Measurements from ENCODE around the gene CFAP70. TPM values are rescaled to one million over a fixed set of nuclear protein-coding genes. Genes with fewer than 3 reads are reported as not detected.
A peak's percentile ranks its signal among the peaks of the same experiment; 100 is the strongest.

The CFAP70 gene
- total RNA-seq, 1 experiment from 2014 or later = 2.9 TPM

DNA sequence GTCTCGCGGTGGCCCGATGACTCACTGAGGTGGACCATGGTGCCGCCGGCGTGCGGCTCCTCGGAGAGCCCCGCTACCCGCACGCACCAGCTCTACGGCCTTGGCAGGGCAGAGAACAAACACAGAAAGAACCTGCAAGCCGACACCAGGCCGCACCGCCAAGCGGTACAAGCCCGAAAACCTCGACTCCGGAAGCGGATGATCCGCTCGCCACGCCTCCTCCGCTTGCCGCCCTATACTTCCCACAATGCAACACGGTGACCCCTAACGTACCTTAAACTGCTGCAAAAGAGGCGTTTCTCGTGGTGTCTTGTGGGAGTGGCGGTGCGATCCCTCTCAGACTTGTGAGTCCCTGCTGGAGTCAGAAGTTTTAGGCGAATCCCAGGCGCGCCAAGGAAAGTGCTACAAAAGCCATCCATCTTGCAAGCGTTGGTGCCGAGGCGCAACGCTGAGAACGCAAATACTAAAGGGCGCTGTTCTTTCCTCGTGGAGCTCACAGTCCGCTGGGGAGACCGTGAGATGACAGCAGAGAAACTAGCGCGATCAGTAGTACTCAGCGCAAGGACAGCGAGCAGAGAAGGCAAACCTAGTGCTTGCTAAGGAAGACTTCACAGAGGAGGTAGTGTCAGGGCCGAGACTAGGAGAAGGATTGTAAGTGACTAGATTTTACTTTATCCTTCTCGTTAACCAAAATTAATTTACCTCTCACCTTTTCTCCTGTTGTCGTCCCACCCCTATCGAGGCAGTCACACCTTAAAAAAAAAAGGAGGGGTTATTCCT lies 106.0 kb downstream of the CFAP70 start, which contains the start of gene MRPS16:
Gene MRPS16, minus strand, starts transcription at position 200 of the 780 bp plus-strand sequence. Its CDS starts 162 bp downstream, at position 38.
- Histone ChIP-seq H3K4me3 (replicated peaks in 1 of 2; ENCODE audit: low read depth in 1 of 2, low read length in 2 of 2) (peak within 1 kb of the TSS; percentile 83 to 100), H3K4me2 (ENCODE audit: low read length) (peak within 1 kb of the TSS; percentile 88), H3K9me2 (ENCODE audit: insufficient read depth) (no peaks in the 10 kb centered on the region), H3K9ac (ENCODE audit: low read length) (peak within 1 kb of the TSS; percentile 94), H3K79me2 (ENCODE audit: insufficient read depth, low read length) (peaks cover 60% of the 10 kb centered on the region), H3K27me3 (ENCODE audit: insufficient read depth, low read length) (no peaks in the 10 kb centered on the region), H3K4me1 (ENCODE audit: control insufficient read depth in 1 of 2, insufficient read depth in 2 of 2, low read length in 2 of 2) (peaks cover 17 to 39% of the 10 kb centered on the region in 2 experiments), H3K27ac (ENCODE audit: low read depth, low read length) (peak within 1 kb of the TSS; percentile 69), H3K9me3 (ENCODE audit: control insufficient read depth in 1 of 2, insufficient read depth in 1 of 2, low read depth in 1 of 2, low read length in 2 of 2) (no peaks in the 10 kb centered on the region), H3K36me3 (ENCODE audit: control insufficient read depth in 1 of 2, insufficient read depth in 2 of 2, low read length in 2 of 2) (peaks cover 2 to 17% of the 10 kb centered on the region in 2 experiments), H4K20me1 (ENCODE audit: insufficient read depth) (no peaks in the 10 kb centered on the region), H2AFZ (ENCODE audit: low read depth, low read length, poor library complexity, severe bottlenecking) (no peak within 1 kb of the TSS)
- peak; percentile 79 for ATAC-seq
- TSS peak; percentile 84 for BruUV-seq (replicated peaks)
- ChIA-PET CTCF (interaction anchor here (1.4 kb wide), 1 partner anchor 11 kb away, joined by 3 read pairs; no protein-coding TSS in a partner anchor), RAD21 (ENCODE audit: low non-redundant PET in 1 of 2, low total read pairs in 2 of 2, uncharacterized antibody in 2 of 2, unreplicated experiment in 2 of 2) (no interaction called here), POLR2A (interaction anchor here (0.6 to 3.5 kb wide), 4 partner anchors 9 to 30 kb away, joined by 3 to 16 read pairs (median 8); no protein-coding TSS in a partner anchor)
- intact Hi-C loops (cut with micrococcal nuclease) = no loop called here
- DNase-seq (ENCODE audit: low read depth, low spot score) = peak; percentile 93
- peak; percentile 97 for TF ChIP-seq SIN3A (IDR thresholded peaks at IDR 0.05; ENCODE audit: low read depth)
- TF ChIP-seq, protein P1, sequence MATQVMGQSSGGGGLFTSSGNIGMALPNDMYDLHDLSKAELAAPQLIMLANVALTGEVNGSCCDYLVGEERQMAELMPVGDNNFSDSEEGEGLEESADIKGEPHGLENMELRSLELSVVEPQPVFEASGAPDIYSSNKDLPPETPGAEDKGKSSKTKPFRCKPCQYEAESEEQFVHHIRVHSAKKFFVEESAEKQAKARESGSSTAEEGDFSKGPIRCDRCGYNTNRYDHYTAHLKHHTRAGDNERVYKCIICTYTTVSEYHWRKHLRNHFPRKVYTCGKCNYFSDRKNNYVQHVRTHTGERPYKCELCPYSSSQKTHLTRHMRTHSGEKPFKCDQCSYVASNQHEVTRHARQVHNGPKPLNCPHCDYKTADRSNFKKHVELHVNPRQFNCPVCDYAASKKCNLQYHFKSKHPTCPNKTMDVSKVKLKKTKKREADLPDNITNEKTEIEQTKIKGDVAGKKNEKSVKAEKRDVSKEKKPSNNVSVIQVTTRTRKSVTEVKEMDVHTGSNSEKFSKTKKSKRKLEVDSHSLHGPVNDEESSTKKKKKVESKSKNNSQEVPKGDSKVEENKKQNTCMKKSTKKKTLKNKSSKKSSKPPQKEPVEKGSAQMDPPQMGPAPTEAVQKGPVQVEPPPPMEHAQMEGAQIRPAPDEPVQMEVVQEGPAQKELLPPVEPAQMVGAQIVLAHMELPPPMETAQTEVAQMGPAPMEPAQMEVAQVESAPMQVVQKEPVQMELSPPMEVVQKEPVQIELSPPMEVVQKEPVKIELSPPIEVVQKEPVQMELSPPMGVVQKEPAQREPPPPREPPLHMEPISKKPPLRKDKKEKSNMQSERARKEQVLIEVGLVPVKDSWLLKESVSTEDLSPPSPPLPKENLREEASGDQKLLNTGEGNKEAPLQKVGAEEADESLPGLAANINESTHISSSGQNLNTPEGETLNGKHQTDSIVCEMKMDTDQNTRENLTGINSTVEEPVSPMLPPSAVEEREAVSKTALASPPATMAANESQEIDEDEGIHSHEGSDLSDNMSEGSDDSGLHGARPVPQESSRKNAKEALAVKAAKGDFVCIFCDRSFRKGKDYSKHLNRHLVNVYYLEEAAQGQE (IDR thresholded peaks at IDR 0.05; ENCODE audit: low read depth) = no peak
- TF ChIP-seq, protein P2, sequence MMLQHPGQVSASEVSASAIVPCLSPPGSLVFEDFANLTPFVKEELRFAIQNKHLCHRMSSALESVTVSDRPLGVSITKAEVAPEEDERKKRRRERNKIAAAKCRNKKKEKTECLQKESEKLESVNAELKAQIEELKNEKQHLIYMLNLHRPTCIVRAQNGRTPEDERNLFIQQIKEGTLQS (IDR thresholded peaks at IDR 0.05) = no peak
- TF ChIP-seq SRF (IDR thresholded peaks at IDR 0.05; ENCODE audit: low read depth) = no peak
- TF ChIP-seq ZBTB33 (IDR thresholded peaks at IDR 0.05; ENCODE audit: extremely low read depth, insufficient replicate concordance, low read length) = peak; percentile 72
- TF ChIP-seq FOSL1 (IDR thresholded peaks at IDR 0.05; ENCODE audit: low read depth) = no peak; the same call in none of the 2 replicates
- TF ChIP-seq RAD21 (IDR thresholded peaks at IDR 0.05; ENCODE audit: low read depth) = no peak
- TF ChIP-seq, protein P3, sequence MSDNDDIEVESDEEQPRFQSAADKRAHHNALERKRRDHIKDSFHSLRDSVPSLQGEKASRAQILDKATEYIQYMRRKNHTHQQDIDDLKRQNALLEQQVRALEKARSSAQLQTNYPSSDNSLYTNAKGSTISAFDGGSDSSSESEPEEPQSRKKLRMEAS (IDR thresholded peaks at IDR 0.05) = peak; percentile 91
- TF ChIP-seq ZFX (IDR thresholded peaks at IDR 0.05) = peak; percentile 89
- TF ChIP-seq POLR2AphosphoS5 (IDR thresholded peaks at IDR 0.05; ENCODE audit: low read depth, low read length) = peak; percentile 97
- peak; percentile 15; the same call in 1 of the 2 replicates for TF ChIP-seq JUND (IDR thresholded peaks at IDR 0.05)
- TF ChIP-seq ELF1 (IDR thresholded peaks at IDR 0.05; ENCODE audit: borderline replicate concordance, low read depth) = peak; percentile 75
- peak; percentile 34; the same call in 1 of the 2 replicates for TF ChIP-seq CBX3 (IDR thresholded peaks at IDR 0.05; ENCODE audit: low read depth)
- no peak for TF ChIP-seq CEBPB (IDR thresholded peaks at IDR 0.05; ENCODE audit: low read depth)
- TF ChIP-seq SP1 (IDR thresholded peaks at IDR 0.05; ENCODE audit: low read depth) = peak; percentile 91
- no peak for TF ChIP-seq EZH2phosphoT487 (IDR thresholded peaks at IDR 0.05; ENCODE audit: borderline replicate concordance)
- TF ChIP-seq POLR2A (IDR thresholded peaks at IDR 0.05; ENCODE audit: borderline replicate concordance, extremely low read depth, insufficient read depth, insufficient read length) = peak; percentile 95
- TF ChIP-seq TCF7L2 (IDR thresholded peaks at IDR 0.05; ENCODE audit: borderline replicate concordance, extremely low read depth, insufficient read depth, insufficient read length) = no peak
- TF ChIP-seq, protein P4, sequence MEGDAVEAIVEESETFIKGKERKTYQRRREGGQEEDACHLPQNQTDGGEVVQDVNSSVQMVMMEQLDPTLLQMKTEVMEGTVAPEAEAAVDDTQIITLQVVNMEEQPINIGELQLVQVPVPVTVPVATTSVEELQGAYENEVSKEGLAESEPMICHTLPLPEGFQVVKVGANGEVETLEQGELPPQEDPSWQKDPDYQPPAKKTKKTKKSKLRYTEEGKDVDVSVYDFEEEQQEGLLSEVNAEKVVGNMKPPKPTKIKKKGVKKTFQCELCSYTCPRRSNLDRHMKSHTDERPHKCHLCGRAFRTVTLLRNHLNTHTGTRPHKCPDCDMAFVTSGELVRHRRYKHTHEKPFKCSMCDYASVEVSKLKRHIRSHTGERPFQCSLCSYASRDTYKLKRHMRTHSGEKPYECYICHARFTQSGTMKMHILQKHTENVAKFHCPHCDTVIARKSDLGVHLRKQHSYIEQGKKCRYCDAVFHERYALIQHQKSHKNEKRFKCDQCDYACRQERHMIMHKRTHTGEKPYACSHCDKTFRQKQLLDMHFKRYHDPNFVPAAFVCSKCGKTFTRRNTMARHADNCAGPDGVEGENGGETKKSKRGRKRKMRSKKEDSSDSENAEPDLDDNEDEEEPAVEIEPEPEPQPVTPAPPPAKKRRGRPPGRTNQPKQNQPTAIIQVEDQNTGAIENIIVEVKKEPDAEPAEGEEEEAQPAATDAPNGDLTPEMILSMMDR (IDR thresholded peaks at IDR 0.05 in 2 of 3, conservative IDR thresholded peaks at IDR 0.05 in 1 of 3; ENCODE audit: borderline replicate concordance in 1 of 3, insufficient read depth in 1 of 3, low read depth in 2 of 3, low read length in 2 of 3) = no peak
